HG03571 (cell line): ENCODE data around the gene RAP1GAP2.
"Not testable (repeated sequence)": the region's sequence is repeated elsewhere in the genome, so short reads cannot be mapped to it uniquely, and the experiment has no call there.

Experiments
- ATAC-seq: cut with Tn5 transposase; IDR thresholded peaks from one replicate; pipeline ENCODE4 v1.9.1; 2021; ENCODE audit not compliant: unreplicated experiment

Gene RAP1GAP2

GRCh38 chr17:2785376-2785775, 10.9 kb upstream of the RAP1GAP2 start:
- ATAC-seq = not testable (repeated sequence)

- no peak for ATAC-seq
Measured at GRCh38 chr17:2786176-2786881, 9.9 kb upstream of the RAP1GAP2 start.

- ATAC-seq = no peak
Measured at GRCh38 chr17:2789700-2790099, 6.5 kb upstream of the RAP1GAP2 start.

GRCh38 chr17:2792366-2793169, 3.7 kb upstream of the RAP1GAP2 start:
- ATAC-seq = no peak

GRCh38 chr17:2794111-2794803, 2.0 kb upstream of the RAP1GAP2 start:
- no peak for ATAC-seq

- no peak for ATAC-seq
Measured at GRCh38 chr17:2795441-2796163, 636 bp upstream of the RAP1GAP2 start.

- ATAC-seq = no peak
Measured at GRCh38 chr17:2797226-2797625, 988 bp downstream of the RAP1GAP2 start.

GRCh38 chr17:2797637-2798036, 1.4 kb downstream of the RAP1GAP2 start:
- no peak for ATAC-seq

- ATAC-seq = no peak
Measured at GRCh38 chr17:2798188-2798587, 1.9 kb downstream of the RAP1GAP2 start.

- ATAC-seq = no peak
Measured at GRCh38 chr17:2798678-2799077, 2.4 kb downstream of the RAP1GAP2 start.

- ATAC-seq = no peak
Measured at GRCh38 chr17:2799653-2800052, 3.4 kb downstream of the RAP1GAP2 start.

- ATAC-seq = no peak
Measured at GRCh38 chr17:2800367-2800766, 4.1 kb downstream of the RAP1GAP2 start.

- no peak for ATAC-seq
Measured at GRCh38 chr17:2801841-2802240, 5.6 kb downstream of the RAP1GAP2 start.

GRCh38 chr17:2802574-2802973, 6.3 kb downstream of the RAP1GAP2 start:
- ATAC-seq = no peak

- no peak for ATAC-seq
Measured at GRCh38 chr17:2803386-2803785, 7.1 kb downstream of the RAP1GAP2 start.

GRCh38 chr17:2803971-2804370, 7.7 kb downstream of the RAP1GAP2 start:
- no peak for ATAC-seq

GRCh38 chr17:2804912-2805311, 8.7 kb downstream of the RAP1GAP2 start:
- no peak for ATAC-seq

- ATAC-seq = no peak
Measured at GRCh38 chr17:2805961-2806360, 9.7 kb downstream of the RAP1GAP2 start.

GRCh38 chr17:2808367-2809335, 12.4 kb downstream of the RAP1GAP2 start:
- no peak for ATAC-seq

GRCh38 chr17:2809337-2809736, 13.1 kb downstream of the RAP1GAP2 start:
- ATAC-seq = no peak
